HepG2 (cell line): ENCODE data around the gene FDPS. TPM values are rescaled to one million over a fixed set of nuclear protein-coding genes. Genes with fewer than 3 reads are reported as not detected.
A peak's percentile ranks its signal among the peaks of the same experiment; 100 is the strongest.

Experiments used
- ARNT2 ChIP-seq: sonication (generic); formaldehyde crosslinking; IDR thresholded peaks from 2 replicates; pipeline ENCODE4 v1.8.0; 2022; ENCODE audit warnings: mild to moderate bottlenecking, low read depth, missing genetic modification reagents, moderate library complexity
- EED ChIP-seq: sonication (generic); formaldehyde crosslinking; IDR thresholded peaks from 2 replicates; pipeline ENCODE4 v1.5.0; 2020; ENCODE audit warnings: mild to moderate bottlenecking, missing genetic modification reagents
- ETV6 ChIP-seq: sonication (generic); formaldehyde crosslinking; conservative IDR thresholded peaks from 2 replicates; pipeline ENCODE4 v1.4.0; 2020; ENCODE audit warnings: missing genetic modification reagents
- FOSL2 ChIP-seq: sonication (generic); formaldehyde crosslinking; IDR thresholded peaks from 2 replicates; pipeline ENCODE4 v1.4.0; 2020; ENCODE audit warnings: missing genetic modification reagents
- FOXO1 ChIP-seq: sonication (generic); formaldehyde crosslinking; IDR thresholded peaks from 2 replicates; pipeline ENCODE4 v1.4.0; 2020; ENCODE audit warnings: missing genetic modification reagents
- KAT2B ChIP-seq: fragments of 150-350 bp; IDR thresholded peaks from 2 replicates; pipeline ENCODE4 v1.6.1; 2014; ENCODE audit warnings: low read depth, low read length, borderline replicate concordance
- KDM1A ChIP-seq: IDR thresholded peaks from 2 replicates; pipeline ENCODE4 v1.6.1; 2016; ENCODE audit warnings: missing compliant biosample characterization
- MED1 ChIP-seq: sonication (generic); formaldehyde crosslinking; IDR thresholded peaks from 2 replicates; pipeline ENCODE4 v1.4.0; 2020; ENCODE audit warnings: missing genetic modification reagents
- MTA3 ChIP-seq: sonication (generic); formaldehyde crosslinking; IDR thresholded peaks from 2 replicates; pipeline ENCODE4 v1.4.0; 2020; ENCODE audit warnings: missing genetic modification reagents
- MXI1 ChIP-seq: IDR thresholded peaks from 3 replicates; pipeline ENCODE4 v1.6.1; 2012; ENCODE audit warnings: low read depth, low read length, inconsistent platforms, borderline replicate concordance
- REPIN1 ChIP-seq: sonication (generic); formaldehyde crosslinking; IDR thresholded peaks from 2 replicates; pipeline ENCODE4 v1.8.0; 2022; ENCODE audit warnings: missing genetic modification reagents, low read depth, mild to moderate bottlenecking, borderline replicate concordance
- RERE ChIP-seq: IDR thresholded peaks from 2 replicates; pipeline ENCODE4 v1.6.1; 2016; ENCODE audit warnings: low read depth, missing genetic modification reagents, missing compliant biosample characterization
- SKI ChIP-seq: fragments of 450-650 bp; IDR thresholded peaks from one replicate; pipeline ENCODE4 v1.6.1; 2018; ENCODE audit warnings: mild to moderate bottlenecking; ENCODE audit not compliant: partially characterized antibody
- SRSF4 ChIP-seq: fragments of 200-400 bp; formaldehyde crosslinking; IDR thresholded peaks from one replicate; pipeline ENCODE4 v1.6.1; 2018; ENCODE audit warnings: mild to moderate bottlenecking, low read depth, low read length, moderate library complexity; ENCODE audit not compliant: poor library complexity, severe bottlenecking
- TBX2 ChIP-seq: sonication (generic); formaldehyde crosslinking; IDR thresholded peaks from 2 replicates; pipeline ENCODE4 v1.5.0; 2020; ENCODE audit warnings: missing genetic modification reagents, mild to moderate bottlenecking, borderline replicate concordance
- ZFP1 ChIP-seq: IDR thresholded peaks from 2 replicates; pipeline ENCODE4 v1.6.1; 2016
- ZNF44 ChIP-seq: sonication (generic); formaldehyde crosslinking; IDR thresholded peaks from 2 replicates; pipeline ENCODE4 v1.5.1; 2020; ENCODE audit warnings: mild to moderate bottlenecking, missing genetic modification reagents
- ZNF451 ChIP-seq: sonication (generic); formaldehyde crosslinking; IDR thresholded peaks from 2 replicates; pipeline ENCODE4 v1.5.0; 2020; ENCODE audit warnings: mild to moderate bottlenecking, missing genetic modification reagents
- ZNF460 ChIP-seq: sonication (generic); formaldehyde crosslinking; IDR thresholded peaks from 2 replicates; pipeline ENCODE4 v1.5.1; 2020; ENCODE audit warnings: missing genetic modification reagents, mild to moderate bottlenecking, borderline replicate concordance
- ZNF513 ChIP-seq: sonication (generic); formaldehyde crosslinking; conservative IDR thresholded peaks from 2 replicates; pipeline ENCODE4 v1.5.0; 2020; ENCODE audit warnings: missing genetic modification reagents
- ZNF615 ChIP-seq: sonication (generic); formaldehyde crosslinking; IDR thresholded peaks from 2 replicates; pipeline ENCODE4 v1.5.0; 2020; ENCODE audit warnings: mild to moderate bottlenecking, missing genetic modification reagents, borderline replicate concordance
- ZNF891 ChIP-seq: sonication (generic); formaldehyde crosslinking; IDR thresholded peaks from 2 replicates; pipeline ENCODE4 v1.5.0; 2020; ENCODE audit warnings: mild to moderate bottlenecking, missing genetic modification reagents
- polyA plus RNA-seq, 8 experiments: library from polyadenylated mRNA; depleted of rRNA in 3 of 8; stranded (reverse) in 7 of 8; unstranded in 1 of 8; fragments of >200 nt; fragmentation: Illumina TruSeq in 4 of 8; extraction: Trizol in 4 of 8; gene quantifications; 2 replicates each; pipeline versions ENCODE4 v1.2.1 to v1.2.3, GENCODE V29; 2011 to 2016; ENCODE audit warnings: low read depth in 4 of 8, missing spikeins in 1 of 8, mixed read lengths in 1 of 8; ENCODE audit not compliant: insufficient read depth in 1 of 8
- total RNA-seq, 5 experiments: library from RNA; depleted of rRNA; stranded (reverse); fragments of >200 nt; fragmentation: Illumina TruSeq; extraction: Trizol; gene quantifications; 2 replicates each; pipeline ENCODE4 v1.2.3, GENCODE V29; 2016; ENCODE audit warnings: low read depth in 1 of 5
- TF ChIP-seq, protein P1 (sequence below): sonication (generic); formaldehyde crosslinking; IDR thresholded peaks from 2 replicates; pipeline ENCODE4 v1.5.1; 2020; ENCODE audit warnings: missing genetic modification reagents, mild to moderate bottlenecking, borderline replicate concordance

Gene FDPS
- total and polyA plus RNA-seq, 2 of the 13 experiments (the other 11 are each of a cell fraction or from before 2014, with no cell fraction given): 264 to 519 TPM

GRCh38 chr1:155261852-155262673, 46.6 kb upstream of the FDPS start, which contains the start of gene SCAMP3 (continued):
- TF ChIP-seq RERE (peak; percentile 26; the same call in 1 of the 2 replicates), MTA3 (no peak), ZNF891 (peak; percentile 96), MXI1 (peak; percentile 92; the same call in 2 of the 3 replicates), KAT2B (no peak), TBX2 (peak; percentile 56; the same call in 1 of the 2 replicates), REPIN1 (peak; percentile 84), ZFP1 (CRISPR knock-in tag) (no peak), ZNF615 (CRISPR knock-in tag) (no peak), KDM1A (CRISPR knock-in tag) (no peak), SRSF4 (no peak), ZNF44 (no peak), FOXO1 (CRISPR knock-in tag) (0 out of 2 replicates have a peak, but pooled peaks have one; percentile 18), ZNF451 (no peak), ETV6 (CRISPR knock-in tag) (peak; percentile 64; the same call in 1 of the 2 replicates), EED (CRISPR knock-in tag) (no peak), SKI (no peak), ZNF460 (CRISPR knock-in tag) (no peak; the same call in 1 of the 2 replicates), ZNF513 (no peak), ARNT2 (CRISPR knock-in tag) (peak; percentile 88), MED1 (CRISPR knock-in tag) (peak; percentile 36; the same call in 1 of the 2 replicates), FOSL2 (CRISPR knock-in tag) (peak; percentile 56; the same call in 1 of the 2 replicates)
- TF ChIP-seq, protein P1, sequence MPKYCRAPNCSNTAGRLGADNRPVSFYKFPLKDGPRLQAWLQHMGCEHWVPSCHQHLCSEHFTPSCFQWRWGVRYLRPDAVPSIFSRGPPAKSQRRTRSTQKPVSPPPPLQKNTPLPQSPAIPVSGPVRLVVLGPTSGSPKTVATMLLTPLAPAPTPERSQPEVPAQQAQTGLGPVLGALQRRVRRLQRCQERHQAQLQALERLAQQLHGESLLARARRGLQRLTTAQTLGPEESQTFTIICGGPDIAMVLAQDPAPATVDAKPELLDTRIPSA (CRISPR knock-in tag): no peak; the same call in 1 of the 2 replicates
